Omental fat pad (tissue), 4 donors: ENCODE data around the gene TSGA10. TPM values are rescaled to one million over a fixed set of nuclear protein-coding genes. Genes with fewer than 3 reads are reported as not detected.
"Not testable (repeated sequence)": the region's sequence is repeated elsewhere in the genome, so short reads cannot be mapped to it uniquely, and the experiment has no call there.

Experiments used
- ATAC-seq: fragments of 150-250 bp; one replicate; pipeline ENCODE4 v1.9.1; 2016; ENCODE audit warnings: mild to moderate bottlenecking, moderate library complexity; ENCODE audit not compliant: low FRiP score
- DNase-seq: peaks from one replicate; pipeline ENCODE4 v3.0.0-alpha.2; 2019; ENCODE audit warnings: low spot score
- CTCF ChIP-seq, 3 donors: fragments of 450-650 bp; IDR thresholded peaks; one replicate each; pipeline ENCODE4 v1.5.1; 2016 to 2017; ENCODE audit warnings: antibody characterized with exemption in 3 of 3, mild to moderate bottlenecking in 3 of 3, moderate library complexity in 2 of 3
- total RNA-seq, 4 donors: library from RNA; depleted of rRNA; stranded (reverse); fragments of >200 nt; gene quantifications; one replicate each; pipeline ENCODE4 v1.1.0, GENCODE V29; 2016

The TSGA10 gene
- total RNA-seq, 4 donors from 2014 or later: 4.7 to 19.5 (median 8.5) TPM

- ATAC-seq (no peak), DNase-seq (no peak)
- TF ChIP-seq CTCF (IDR thresholded peaks at IDR 0.05): no peak
Observed at GRCh38 chr2:99035920-99036319, 118.8 kb downstream of the TSGA10 start.

- no peak for DNase-seq
- no peak for TF ChIP-seq CTCF (IDR thresholded peaks at IDR 0.05)
- ATAC-seq: no peak
Observed at GRCh38 chr2:99032786-99033185, 122.0 kb downstream of the TSGA10 start.

DNA sequence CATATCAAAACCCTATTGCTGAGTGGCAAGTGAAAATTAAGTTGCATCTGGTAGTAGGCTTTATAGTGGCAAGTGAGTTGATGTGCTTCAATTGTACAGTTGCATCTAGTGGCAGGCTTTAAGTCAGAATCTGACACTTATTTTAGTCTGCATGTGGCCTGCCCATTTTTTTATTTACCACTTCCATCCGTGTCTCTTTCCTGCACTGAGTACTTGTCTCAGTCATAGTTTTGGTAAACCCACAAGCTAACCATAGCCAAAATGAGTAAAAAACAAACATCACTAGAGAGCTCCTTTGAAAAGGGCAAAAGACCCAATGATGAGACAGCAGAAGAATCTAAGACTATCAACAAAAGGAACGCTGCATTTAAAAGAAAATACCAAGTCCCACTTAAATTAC lies 122.7 kb downstream of the TSGA10 start:
- DNase-seq (no peak), ATAC-seq (no peak)
- no peak for TF ChIP-seq CTCF (IDR thresholded peaks at IDR 0.05)

GRCh38 chr2:99031481-99031880 lies 123.3 kb downstream of the TSGA10 start:
- DNase-seq: no peak
- TF ChIP-seq CTCF (IDR thresholded peaks at IDR 0.05): no peak
- no peak for ATAC-seq

DNA sequence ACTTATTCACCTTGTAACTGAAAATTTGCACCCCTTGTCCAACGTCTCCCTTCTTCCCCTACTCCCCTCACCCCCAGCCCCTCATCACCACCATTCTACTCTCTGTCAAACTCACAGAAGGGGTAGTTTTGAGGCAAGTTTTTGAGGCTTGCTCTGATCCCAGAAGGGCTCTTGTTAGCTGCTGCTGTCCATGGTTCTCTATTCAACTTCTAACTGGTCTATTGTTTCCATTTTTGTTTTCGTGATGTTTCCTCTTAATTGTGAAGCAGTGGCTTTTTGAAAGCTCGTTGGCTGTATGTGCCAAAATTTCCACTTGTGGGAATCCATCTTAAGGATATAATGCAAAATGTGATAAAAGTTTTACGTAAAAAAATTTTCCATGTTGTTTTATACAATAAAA lies 126.2 kb downstream of the TSGA10 start:
- DNase-seq (no peak), ATAC-seq (no peak)
- no peak for TF ChIP-seq CTCF (IDR thresholded peaks at IDR 0.05)

GRCh38 chr2:99027856-99028255 lies 126.9 kb downstream of the TSGA10 start:
- DNase-seq (no peak), ATAC-seq (no peak)
- TF ChIP-seq CTCF (IDR thresholded peaks at IDR 0.05): no peak

GRCh38 chr2:99000708-99001107 lies 154.0 kb downstream of the TSGA10 start:
- ATAC-seq (no peak), DNase-seq (no peak)
- TF ChIP-seq CTCF (IDR thresholded peaks at IDR 0.05): no peak

DNA sequence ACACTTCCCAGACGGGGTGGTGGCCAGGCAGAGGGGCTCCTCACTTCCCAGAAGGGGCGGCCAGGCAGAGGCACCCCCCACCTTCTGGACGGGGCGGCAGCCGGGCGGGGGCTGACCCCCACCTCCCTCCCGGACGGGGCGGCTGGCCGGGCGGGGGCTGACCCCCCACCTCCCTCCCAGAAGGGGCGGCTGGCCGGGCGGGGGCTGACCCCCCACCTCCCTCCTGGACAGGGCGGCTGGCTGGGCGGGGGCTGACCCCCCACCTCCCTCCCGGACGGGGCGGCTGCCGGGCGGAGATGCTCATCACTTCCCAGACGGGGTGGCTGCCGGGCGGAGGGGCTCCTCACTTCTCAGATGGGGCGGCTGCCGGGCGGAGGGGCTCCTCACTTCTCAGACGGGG lies 166.0 kb downstream of the TSGA10 start:
- ATAC-seq, DNase-seq: not testable (repeated sequence)
